GM12892 (cell line): ENCODE results near the gene WDFY4.

Experiments used
- DNase-seq: peaks from one replicate; pipeline ENCODE4 v3.0.0; 2011; ENCODE audit not compliant: insufficient read length
- FAIRE-seq: peaks from 2 replicates; lab custom pipeline; 2011; peaks lifted over from hg19 to GRCh38; lab: Jason Lieb, UNC
- POLR2A ChIP-seq: IDR thresholded peaks from 2 replicates; pipeline ENCODE4 v1.6.1; 2011; ENCODE audit warnings: low read depth, low read length, control low read depth
- POLR2AphosphoS5 ChIP-seq: IDR thresholded peaks from 2 replicates; pipeline ENCODE4 v1.6.1; 2011; ENCODE audit warnings: low read depth, low read length, control low read depth
- TAF1 ChIP-seq: IDR thresholded peaks from 2 replicates; pipeline ENCODE4 v1.6.1; 2011; ENCODE audit warnings: low read depth, mild to moderate bottlenecking, control low read depth, low read length, borderline replicate concordance

The WDFY4 gene

DNA sequence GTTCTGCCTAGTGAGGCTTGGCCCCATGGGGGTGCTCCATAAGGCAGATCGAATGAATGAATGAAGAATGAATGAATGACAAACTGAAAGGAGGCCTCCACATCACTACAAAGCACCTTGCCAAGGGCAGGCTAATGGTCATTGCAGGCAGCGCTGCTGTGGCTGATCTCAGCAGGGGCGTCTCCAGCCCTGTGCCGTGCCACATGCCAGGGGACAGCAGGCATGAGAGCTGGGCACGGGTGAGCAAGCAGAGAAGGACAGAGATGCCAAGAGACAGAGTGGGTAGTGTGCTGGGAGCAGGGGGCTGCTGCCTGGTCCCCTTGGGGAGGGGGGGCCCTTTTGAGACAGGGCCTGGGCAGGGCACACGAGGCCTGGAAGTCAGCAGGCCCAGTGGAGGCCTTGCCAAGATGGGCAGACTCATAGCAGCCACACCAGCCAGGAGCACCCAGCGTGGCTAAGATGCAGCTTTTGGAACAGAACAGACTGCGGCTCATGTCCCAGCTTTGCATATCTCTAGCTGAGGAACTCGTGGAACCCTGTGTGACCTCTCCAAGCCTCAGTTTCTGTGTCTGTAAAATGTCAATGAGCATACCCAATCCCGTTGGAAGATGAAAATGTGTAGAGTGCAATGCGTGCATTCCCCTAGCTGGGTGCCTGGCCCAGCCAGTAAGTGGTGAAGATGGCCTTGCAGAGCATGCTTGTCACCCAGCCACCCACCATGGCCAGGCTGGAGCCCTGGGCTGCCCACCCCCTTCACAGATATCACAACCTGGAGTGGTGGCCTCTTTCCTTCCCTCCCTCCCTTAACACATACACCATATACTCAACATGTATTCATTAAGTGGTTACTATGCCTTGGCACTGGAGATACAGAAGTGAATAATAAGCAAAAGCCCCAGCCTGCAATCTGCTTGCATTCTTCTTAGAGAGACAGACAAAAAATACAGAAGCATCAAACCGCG lies 316.0 kb downstream of the WDFY4 start:
- no peak for TF ChIP-seq TAF1
- no peak for TF ChIP-seq POLR2AphosphoS5
- no peak for TF ChIP-seq POLR2A
- FAIRE-seq (no peak), DNase-seq (no peak)

DNA sequence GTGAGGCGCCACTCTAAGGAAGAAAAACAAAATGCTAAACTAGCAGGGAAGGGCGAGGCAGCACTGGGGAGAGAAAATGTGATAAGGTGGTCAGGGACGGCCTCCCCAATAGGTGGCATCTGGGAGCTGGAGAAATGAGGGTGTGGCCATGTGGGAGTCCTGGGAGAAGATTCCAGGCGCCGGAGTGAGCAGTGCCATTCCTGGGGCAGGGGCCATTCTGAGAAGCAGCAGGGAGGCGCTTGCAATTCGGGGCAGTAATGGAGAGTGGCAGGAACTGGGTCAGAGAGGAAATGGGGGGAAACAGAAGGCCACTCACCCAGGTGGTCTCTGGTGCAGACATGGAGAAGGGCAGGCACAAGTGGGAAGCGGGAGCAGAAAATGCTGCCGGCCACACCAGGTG lies 316.7 kb downstream of the WDFY4 start:
- DNase-seq, result no peak
- FAIRE-seq, result no peak
- TF ChIP-seq POLR2A (no peak), TAF1 (no peak), POLR2AphosphoS5 (no peak)

DNA sequence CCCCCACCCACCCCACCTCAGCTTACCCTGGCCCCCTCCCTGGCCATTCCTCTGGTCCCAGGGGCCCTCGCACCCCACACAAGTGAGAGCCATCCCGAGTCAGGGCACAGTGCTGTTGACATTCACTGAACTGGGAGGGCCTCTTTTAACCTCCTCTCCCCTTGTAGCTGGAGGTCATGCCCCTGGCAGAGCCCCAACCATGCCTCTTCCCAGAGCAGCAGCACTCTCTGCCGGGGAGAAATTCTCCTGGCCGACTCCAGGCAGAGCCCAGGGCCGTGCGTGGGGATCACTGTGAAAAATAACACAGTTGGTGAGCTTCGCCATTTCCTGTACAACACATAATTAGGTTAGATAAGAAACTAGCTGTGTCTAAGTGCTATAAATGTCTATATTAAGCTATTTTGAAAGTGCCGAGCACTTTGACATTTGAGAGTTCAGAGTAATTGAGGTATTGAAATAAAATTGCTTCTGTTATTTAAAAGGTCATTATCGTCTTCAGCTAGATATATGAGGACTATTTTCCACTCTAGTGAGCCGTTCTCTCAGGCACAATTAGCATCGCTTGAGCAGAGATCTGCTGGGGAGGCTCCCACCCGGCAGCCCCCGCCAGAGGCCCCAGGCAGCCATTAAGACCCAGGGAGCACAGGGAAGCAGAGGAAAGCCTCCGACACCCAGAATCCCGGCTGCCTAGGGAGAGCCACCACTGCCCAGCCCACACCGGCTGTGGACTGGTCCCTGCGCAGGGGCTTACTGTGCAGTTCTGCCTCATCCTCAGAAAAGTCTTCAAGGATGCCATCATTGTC lies 317.4 kb downstream of the WDFY4 start:
- no peak for DNase-seq
- FAIRE-seq, result no peak

GRCh38 chr10:49005270-49005669 lies 320.6 kb downstream of the WDFY4 start:
- FAIRE-seq (no peak), DNase-seq (no peak)
- TF ChIP-seq POLR2A (no peak), POLR2AphosphoS5 (no peak), TAF1 (no peak)

More for the DNA sequence above, 317.4 kb downstream of the WDFY4 start:
- TF ChIP-seq TAF1, result no peak
- no peak for TF ChIP-seq POLR2A
- no peak for TF ChIP-seq POLR2AphosphoS5

GRCh38 chr10:49007129-49007528 lies 322.5 kb downstream of the WDFY4 start:
- TF ChIP-seq POLR2A (no peak), TAF1 (no peak), POLR2AphosphoS5 (no peak)
- DNase-seq (no peak), FAIRE-seq (no peak)

DNA sequence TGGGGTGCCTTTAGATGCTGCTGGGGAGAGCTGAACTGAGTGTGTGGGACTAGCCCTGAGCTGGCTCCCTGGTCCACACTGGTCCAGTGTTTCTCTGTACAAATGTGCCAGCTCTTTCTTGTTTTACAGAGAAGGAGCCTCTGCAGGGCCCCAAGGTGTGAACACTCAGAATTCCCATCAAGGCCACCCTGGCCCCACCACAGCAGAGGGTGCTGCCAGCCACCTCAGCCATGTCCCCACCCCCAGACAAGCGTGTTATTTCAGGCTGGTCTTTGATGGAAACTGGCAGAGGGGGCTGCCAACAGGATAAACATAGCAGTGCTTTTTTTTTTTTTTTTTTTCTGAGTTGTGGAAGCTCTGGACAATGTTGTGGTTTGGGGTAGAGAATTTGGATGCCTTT lies 323.4 kb downstream of the WDFY4 start:
- TF ChIP-seq TAF1, result no peak
- TF ChIP-seq POLR2AphosphoS5, result no peak
- TF ChIP-seq POLR2A, result no peak
- FAIRE-seq (no peak), DNase-seq (no peak)

- no peak for TF ChIP-seq POLR2A
- no peak for TF ChIP-seq POLR2AphosphoS5
- TF ChIP-seq TAF1, result no peak
- FAIRE-seq, result no peak
- no peak for DNase-seq
These were observed 324.0 kb downstream of the WDFY4 start for GRCh38 chr10:49008505-49009198.

GRCh38 chr10:49009199-49009979 lies 324.7 kb downstream of the WDFY4 start:
- TF ChIP-seq POLR2AphosphoS5 (no peak), TAF1 (no peak), POLR2A (no peak)
- FAIRE-seq (no peak), DNase-seq (no peak)

GRCh38 chr10:49010295-49010694 lies 325.6 kb downstream of the WDFY4 start:
- TF ChIP-seq POLR2AphosphoS5 (no peak), TAF1 (no peak), POLR2A (no peak)
- no peak for FAIRE-seq
- no peak for DNase-seq

GRCh38 chr10:49010865-49011264 lies 326.2 kb downstream of the WDFY4 start:
- FAIRE-seq (no peak), DNase-seq (no peak)
- TF ChIP-seq POLR2AphosphoS5, result no peak
- TF ChIP-seq TAF1, result no peak
- TF ChIP-seq POLR2A, result no peak

DNA sequence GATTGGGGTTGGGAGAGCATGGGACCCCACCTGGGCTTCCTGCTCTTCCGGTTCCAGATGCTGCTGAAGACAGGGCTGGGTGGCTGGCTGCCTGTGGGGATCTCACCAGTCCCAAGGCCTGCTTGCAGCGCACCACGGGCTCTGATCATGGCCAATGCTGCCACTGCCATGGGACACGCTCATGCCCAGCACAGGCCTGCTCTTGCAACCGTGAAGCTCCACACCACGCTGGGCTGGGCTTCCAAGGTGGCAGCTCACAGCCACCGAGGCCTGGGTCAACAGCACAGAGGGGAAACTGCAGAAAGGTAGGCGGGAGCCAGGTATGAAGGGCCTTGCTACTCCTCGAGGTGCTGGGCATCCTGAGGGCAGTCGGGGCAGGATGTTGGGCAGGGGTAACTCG lies 327.1 kb downstream of the WDFY4 start:
- TF ChIP-seq POLR2A (no peak), TAF1 (no peak), POLR2AphosphoS5 (no peak)
- no peak for DNase-seq
- no peak for FAIRE-seq
